IMR-90 (cell line): ENCODE measurements around the gene KCNMA1. TPM values are rescaled to one million over a fixed set of nuclear protein-coding genes. Genes with fewer than 3 reads are reported as not detected.

Experiments
- ATAC-seq: fragments of 200-7000 bp; cut with Tn5 transposase; 2 replicates; pipeline ENCODE4 v1.9.1; 2020; ENCODE audit warnings: low read depth, mild to moderate bottlenecking, moderate library complexity
- BruUV-seq: library from RNA; stranded (reverse); fragments of 400-500 nt; replicated peaks from 2 replicates; lab custom pipeline; 2021; lab: Mats Ljungman, UMichigan
- CTCF ChIA-PET: fragments of 300-600 bp; formaldehyde crosslinking; extraction: SDS; loops from one replicate; lab custom pipeline; 2021; ENCODE audit warnings: antibody characterized with exemption; lab: Yijun Ruan, JAX
- POLR2A ChIA-PET: fragments of 300-600 bp; sonication (Branson Sonifier 250); formaldehyde crosslinking; loops from one replicate; lab custom pipeline; 2022; ENCODE audit warnings: antibody characterized with exemption; ENCODE audit not compliant: unreplicated experiment; lab: Charles Lee
- DNase-seq: peaks from one replicate; pipeline ENCODE4 v3.0.0; 2013
- H2AFZ ChIP-seq: replicated peaks from 2 replicates; pipeline ENCODE3; 2013; ENCODE audit warnings: low read length, mild to moderate bottlenecking; ENCODE audit not compliant: poor library complexity
- H2AK5ac ChIP-seq: 2 replicates; pipeline ENCODE4 v1.6.1; 2013; ENCODE audit warnings: low read depth, low read length, inconsistent platforms
- H2AK9ac ChIP-seq: replicated peaks from 2 replicates; pipeline ENCODE3; 2013; ENCODE audit warnings: mild to moderate bottlenecking, low read depth, low read length, moderate library complexity; ENCODE audit not compliant: poor library complexity
- H2BK120ac ChIP-seq: 2 replicates; pipeline ENCODE4 v1.6.1; 2013; ENCODE audit warnings: low read depth, low read length, inconsistent platforms
- H2BK15ac ChIP-seq: 3 replicates; pipeline ENCODE4 v1.6.1; 2013; ENCODE audit warnings: low read depth, low read length, inconsistent platforms
- H2BK20ac ChIP-seq: 2 replicates; pipeline ENCODE4 v1.6.1; 2013; ENCODE audit warnings: low read depth, mild to moderate bottlenecking, inconsistent platforms, low read length, moderate library complexity
- H2BK5ac ChIP-seq: 2 replicates; pipeline ENCODE4 v1.6.1; 2013; ENCODE audit warnings: mild to moderate bottlenecking, low read depth, low read length, inconsistent platforms; ENCODE audit not compliant: poor library complexity, severe bottlenecking
- H3K14ac ChIP-seq: replicated peaks from 2 replicates; pipeline ENCODE4 v1.6.1; 2013; ENCODE audit warnings: low read depth, low read length, inconsistent platforms
- H3K18ac ChIP-seq: 2 replicates; pipeline ENCODE4 v1.6.1; 2013; ENCODE audit warnings: low read depth, low read length, control low read depth
- H3K23ac ChIP-seq: 2 replicates; pipeline ENCODE4 v1.6.1; 2013; ENCODE audit warnings: low read depth, low read length, inconsistent platforms
- H3K27ac ChIP-seq: 2 replicates; pipeline ENCODE4 v1.5.1; 2013; ENCODE audit warnings: mild to moderate bottlenecking, control low read depth, low read length; ENCODE audit not compliant: insufficient read depth
- H3K27me3 ChIP-seq: 2 replicates; pipeline ENCODE4 v1.6.1; 2013; ENCODE audit warnings: low read length; ENCODE audit not compliant: control insufficient read depth, insufficient read depth
- H3K36me3 ChIP-seq: 2 replicates; pipeline ENCODE4 v1.6.1; 2013; ENCODE audit warnings: low read length, mixed read lengths; ENCODE audit not compliant: control insufficient read depth, insufficient read depth
- H3K4ac ChIP-seq: 2 replicates; pipeline ENCODE4 v1.6.1; 2013; ENCODE audit warnings: low read depth, low read length, inconsistent platforms
- H3K4me1 ChIP-seq: 2 replicates; pipeline ENCODE4 v1.6.1; 2013; ENCODE audit warnings: low read length, mixed read lengths; ENCODE audit not compliant: control insufficient read depth, insufficient read depth
- H3K4me2 ChIP-seq: 2 replicates; pipeline ENCODE4 v1.6.1; 2013; ENCODE audit warnings: low read depth, mild to moderate bottlenecking, control low read depth, low read length, moderate library complexity
- H3K4me3 ChIP-seq: 2 replicates; pipeline ENCODE4 v1.5.1; 2013; ENCODE audit warnings: low read depth, mild to moderate bottlenecking, control low read depth, low read length, moderate library complexity; ENCODE audit not compliant: insufficient read depth
- H3K56ac ChIP-seq: 2 replicates; pipeline ENCODE4 v1.6.1; 2013; ENCODE audit warnings: low read length, inconsistent platforms; ENCODE audit not compliant: insufficient read depth; ENCODE audit errors: extremely low read depth
- H3K79me1 ChIP-seq, 2 experiments: 2 replicates each; pipeline ENCODE4 v1.6.1; 2013; ENCODE audit warnings: low read length in 2 of 2, inconsistent platforms in 1 of 2, low read depth in 1 of 2
- H3K9ac ChIP-seq: 2 replicates; pipeline ENCODE4 v1.6.1; 2013; ENCODE audit warnings: low read depth, low read length, control low read depth
- H3K9me1 ChIP-seq: 2 replicates; pipeline ENCODE4 v1.6.1; 2013; ENCODE audit warnings: low read length, inconsistent platforms; ENCODE audit not compliant: insufficient read depth
- H3K9me3 ChIP-seq: 2 replicates; pipeline ENCODE4 v1.6.1; 2013; ENCODE audit warnings: low read length; ENCODE audit not compliant: control insufficient read depth, insufficient read depth
- H4K20me1 ChIP-seq: 2 replicates; pipeline ENCODE4 v1.6.1; 2013; ENCODE audit warnings: low read length, inconsistent platforms; ENCODE audit not compliant: insufficient read depth
- H4K5ac ChIP-seq: 2 replicates; pipeline ENCODE4 v1.6.1; 2013; ENCODE audit warnings: mild to moderate bottlenecking, low read depth, low read length, control low read depth
- H4K8ac ChIP-seq, 2 experiments: 2 replicates each; pipeline ENCODE4 v1.6.1; 2013; ENCODE audit warnings: low read depth in 2 of 2, low read length in 2 of 2, control low read depth in 1 of 2, inconsistent platforms in 1 of 2
- H4K91ac ChIP-seq: 2 replicates; pipeline ENCODE4 v1.6.1; 2013; ENCODE audit warnings: low read depth, low read length, inconsistent platforms; ENCODE audit not compliant: insufficient read depth
- CHD1 ChIP-seq: IDR thresholded peaks from 2 replicates; pipeline ENCODE4 v1.6.1; 2012; ENCODE audit warnings: low read depth, low read length, improper control_type of control experiment
- CTCF ChIP-seq: conservative IDR thresholded peaks from 2 replicates; pipeline ENCODE4 v1.5.1; 2012; ENCODE audit warnings: mild to moderate bottlenecking, low read depth, low read length, improper control_type of control experiment
- FOS ChIP-seq: fragments of 150-350 bp; IDR thresholded peaks from 2 replicates; pipeline ENCODE4 v1.6.1; 2016; ENCODE audit warnings: low read depth, low read length
- MAFK ChIP-seq: IDR thresholded peaks from 2 replicates; pipeline ENCODE4 v1.6.1; 2012; ENCODE audit warnings: low read depth, low read length, improper control_type of control experiment
- MXI1 ChIP-seq: IDR thresholded peaks from 2 replicates; pipeline ENCODE4 v1.6.1; 2012; ENCODE audit warnings: low read depth, mild to moderate bottlenecking, low read length, moderate library complexity, borderline replicate concordance
- NFE2L2 ChIP-seq: fragments of 150-350 bp; IDR thresholded peaks from 2 replicates; pipeline ENCODE4 v1.6.1; 2016; ENCODE audit warnings: low read depth, mild to moderate bottlenecking, low read length
- POLR2A ChIP-seq: IDR thresholded peaks from 2 replicates; pipeline ENCODE4 v1.6.1; 2012; ENCODE audit warnings: mild to moderate bottlenecking, low read depth, low read length
- RAD21 ChIP-seq: IDR thresholded peaks from 2 replicates; pipeline ENCODE4 v1.6.1; 2012; ENCODE audit warnings: low read length, improper control_type of control experiment
- RCOR1 ChIP-seq: IDR thresholded peaks from 2 replicates; pipeline ENCODE4 v1.6.1; 2012; ENCODE audit warnings: mild to moderate bottlenecking, low read length, improper control_type of control experiment; ENCODE audit not compliant: insufficient replicate concordance
- SMC3 ChIP-seq: fragments of 150-350 bp; IDR thresholded peaks from 2 replicates; pipeline ENCODE4 v1.6.1; 2016; ENCODE audit warnings: low read depth, mild to moderate bottlenecking, antibody characterized with exemption, low read length, moderate library complexity
- USF2 ChIP-seq: fragments of 150-350 bp; IDR thresholded peaks from 2 replicates; pipeline ENCODE4 v1.6.1; 2017; ENCODE audit warnings: mild to moderate bottlenecking, antibody characterized with exemption, low read length, low read depth
- WGBS, 2 experiments: methylation state at CpG; one replicate each; pipeline versions ENCODE4 v1.1.5 to v1.1.7; 2013; ENCODE audit warnings: missing lambda C conversion rate in 2 of 2; ENCODE audit not compliant: insufficient read length in 1 of 2; ENCODE audit errors: extremely low coverage in 2 of 2; 5-methylcytosine and 5-hydroxymethylcytosine counted together
- dilution Hi-C: fragments of 300-500 bp; cut with HindIII; formaldehyde crosslinking; loops from one replicate; pipeline ENCODE4 v1.14.3; 2018; ENCODE audit warnings: low sequenced_read_pairs; ENCODE audit not compliant: unreplicated experiment
- in situ Hi-C: fragments of 300-500 bp; cut with MboI; formaldehyde crosslinking; loops from 3 replicates; pipeline ENCODE4 v1.14.3; 2019; ENCODE audit warnings: low sequenced_read_pairs, inconsistent platforms, mixed read lengths
- intact Hi-C: fragments of 100-400 bp; cut with micrococcal nuclease; formaldehyde crosslinking; loops from 2 replicates; pipeline ENCODE4 v1.10.0; 2022
- polyA plus RNA-seq, 3 experiments: library from polyadenylated mRNA; depleted of rRNA; stranded (reverse); fragments of >200 nt; gene quantifications; 2 replicates each; pipeline ENCODE4 v1.2.3, GENCODE V29; 2012; ENCODE audit warnings: low replicate concordance in 1 of 3
- total RNA-seq: library from RNA; depleted of rRNA; stranded (reverse); fragments of >200 nt; gene quantifications from 2 replicates; pipeline ENCODE4 v1.2.3, GENCODE V29; 2012
- TF ChIP-seq, protein P1 (sequence below): fragments of 150-350 bp; IDR thresholded peaks from 2 replicates; pipeline ENCODE4 v1.6.1; 2016; ENCODE audit warnings: low read depth, mild to moderate bottlenecking, low read length, moderate library complexity, borderline replicate concordance

The KCNMA1 gene
- total and polyA plus RNA-seq, 2 of the 4 experiments (the other 2 are of a cell fraction), result 25.6 to 29.6 TPM

- DNase-seq (no peak), ATAC-seq (no peak)
- Histone ChIP-seq H3K56ac (no peak overlapping the region), H3K18ac (no peak overlapping the region), H2AK9ac (no peak overlapping the region), H2AFZ (no peak overlapping the region), H3K27me3 (peaks cover 57% of the 10 kb centered on the region), H2BK5ac (no peak overlapping the region), H4K8ac (no peak overlapping the region), H2BK15ac (no peak overlapping the region), H3K4me1 (no peaks in the 10 kb centered on the region), H3K9me1 (no peaks in the 10 kb centered on the region), H3K27ac (no peak overlapping the region), H3K9me3 (no peaks in the 10 kb centered on the region), H3K79me1 (no peaks in the 10 kb centered on the region), H2BK20ac (no peak overlapping the region), H2AK5ac (no peak overlapping the region), H3K4me3 (no peak overlapping the region), H3K4ac (no peak overlapping the region), H4K5ac (no peak overlapping the region), H4K91ac (no peak overlapping the region), H3K4me2 (no peak overlapping the region), H3K14ac (no peak overlapping the region), H4K20me1 (no peaks in the 10 kb centered on the region), H3K36me3 (no peaks in the 10 kb centered on the region), H3K9ac (no peak overlapping the region), H2BK120ac (no peak overlapping the region), H3K23ac (no peak overlapping the region)
- dilution Hi-C loops (no loop called here), intact Hi-C loops (no loop called here), in situ Hi-C loops (no loop called here)
- POLR2A ChIA-PET, result no interaction called here
- 83% methylated on average over 1 of the region's 5 CpGs; no CpG with 5 or more reads in 1 of the 2 experiments for WGBS, 2 experiments
- CTCF ChIA-PET, result no interaction called here
- BruUV-seq, result no TSS peak
- TF ChIP-seq SMC3, result no peak
- TF ChIP-seq FOS, result no peak
- no peak for TF ChIP-seq MXI1
- no peak for TF ChIP-seq POLR2A
- no peak for TF ChIP-seq RCOR1
- TF ChIP-seq MAFK, result no peak
- TF ChIP-seq, protein P1, sequence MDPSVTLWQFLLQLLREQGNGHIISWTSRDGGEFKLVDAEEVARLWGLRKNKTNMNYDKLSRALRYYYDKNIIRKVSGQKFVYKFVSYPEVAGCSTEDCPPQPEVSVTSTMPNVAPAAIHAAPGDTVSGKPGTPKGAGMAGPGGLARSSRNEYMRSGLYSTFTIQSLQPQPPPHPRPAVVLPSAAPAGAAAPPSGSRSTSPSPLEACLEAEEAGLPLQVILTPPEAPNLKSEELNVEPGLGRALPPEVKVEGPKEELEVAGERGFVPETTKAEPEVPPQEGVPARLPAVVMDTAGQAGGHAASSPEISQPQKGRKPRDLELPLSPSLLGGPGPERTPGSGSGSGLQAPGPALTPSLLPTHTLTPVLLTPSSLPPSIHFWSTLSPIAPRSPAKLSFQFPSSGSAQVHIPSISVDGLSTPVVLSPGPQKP, result no peak
- no peak for TF ChIP-seq NFE2L2
- TF ChIP-seq RAD21, result no peak
- TF ChIP-seq CHD1, result no peak
- no peak for TF ChIP-seq CTCF
- no peak for TF ChIP-seq USF2
Observed at GRCh38 chr10:77682393-77683087, 44.9 kb upstream of the KCNMA1 start.
